Smooth muscle cell (in vitro differentiated cells): ENCODE measurements around the gene PADI4. TPM values are rescaled to one million over a fixed set of nuclear protein-coding genes. Genes with fewer than 3 reads are reported as not detected.

Experiments used
- DNase-seq: peaks from one replicate; lab custom pipeline; 2025; ENCODE audit not compliant: unreplicated experiment; lab: John Stamatoyannopoulos, UW
- H2AFZ ChIP-seq: fragments of 200-600 bp; sonication (generic); 2 replicates; pipeline ENCODE4 v1.6.0; 2016; ENCODE audit warnings: antibody characterized with exemption, low read depth, mild to moderate bottlenecking
- H3F3A ChIP-seq: fragments of 200-600 bp; sonication (generic); 2 replicates; pipeline ENCODE4 v1.6.0; 2017; ENCODE audit warnings: antibody characterized with exemption, low read depth
- H3K27ac ChIP-seq: fragments of 200-600 bp; sonication (generic); 2 replicates; pipeline ENCODE4 v1.5.1; 2016; ENCODE audit warnings: low read depth, mild to moderate bottlenecking
- H3K27me3 ChIP-seq: fragments of 200-600 bp; sonication (generic); 2 replicates; pipeline ENCODE4 v1.6.1; 2016; ENCODE audit warnings: low read depth, mild to moderate bottlenecking
- H3K36me3 ChIP-seq: fragments of 200-600 bp; sonication (generic); 2 replicates; pipeline ENCODE4 v1.5.1; 2016; ENCODE audit warnings: low read depth
- H3K4me1 ChIP-seq: fragments of 200-600 bp; sonication (generic); 2 replicates; pipeline ENCODE4 v1.5.1; 2016; ENCODE audit warnings: low read depth
- H3K4me2 ChIP-seq: fragments of 200-600 bp; sonication (generic); 2 replicates; pipeline ENCODE4 v1.6.0; 2016; ENCODE audit warnings: mild to moderate bottlenecking
- H3K4me3 ChIP-seq: fragments of 200-600 bp; sonication (generic); 2 replicates; pipeline ENCODE4 v1.5.1; 2016; ENCODE audit warnings: mild to moderate bottlenecking
- H3K79me2 ChIP-seq: fragments of 200-600 bp; sonication (generic); 2 replicates; pipeline ENCODE4 v1.6.0; 2016; ENCODE audit warnings: low read depth, mild to moderate bottlenecking
- H3K9ac ChIP-seq: fragments of 200-600 bp; sonication (generic); 2 replicates; pipeline ENCODE4 v1.6.0; 2016; ENCODE audit warnings: low read depth
- H3K9me3 ChIP-seq: fragments of 200-600 bp; sonication (generic); replicated peaks from 2 replicates; pipeline ENCODE4 v1.5.1; 2016; ENCODE audit warnings: low read depth
- H4K20me1 ChIP-seq: fragments of 200-600 bp; sonication (generic); 2 replicates; pipeline ENCODE4 v1.6.0; 2016; ENCODE audit warnings: low read depth
- CTCF ChIP-seq: fragments of 200-600 bp; sonication (generic); IDR thresholded peaks from 2 replicates; pipeline ENCODE4 v1.5.1; 2017; ENCODE audit warnings: borderline replicate concordance, mild to moderate bottlenecking, antibody characterized with exemption; ENCODE audit not compliant: insufficient read depth, poor library complexity, severe bottlenecking
- WGBS: methylation state at CpG from one replicate; pipeline ENCODE4 v1.1.7; 2016; ENCODE audit warnings: low lambda C conversion rate; 5-methylcytosine and 5-hydroxymethylcytosine counted together
- microRNA-seq: library from miRNA; unstranded; fragments of <30 nt; microRNA quantifications from one replicate; pipeline ENCODE4, GENCODE V29; 2016; ENCODE audit warnings: borderline number of aligned reads
- polyA plus RNA-seq: library from polyadenylated mRNA; unstranded; fragments of >200 nt; fragmentation: Nextera tagmentation; extraction: Ambion mirVana; gene quantifications from 2 replicates; pipeline ENCODE4 v1.2.1, GENCODE V29; 2016
- small RNA-seq: library from RNA; depleted of rRNA; stranded (forward); fragments of <200 nt; gene quantifications from one replicate; pipeline ENCODE3, GENCODE V24; 2014
- total RNA-seq: library from RNA; depleted of rRNA; stranded (reverse); fragments of >200 nt; gene quantifications from 2 replicates; pipeline ENCODE4 v1.2.3, GENCODE V29; 2014

The PADI4 gene
- total and polyA plus RNA-seq, 2 experiments from 2014 or later = not detected

DNA sequence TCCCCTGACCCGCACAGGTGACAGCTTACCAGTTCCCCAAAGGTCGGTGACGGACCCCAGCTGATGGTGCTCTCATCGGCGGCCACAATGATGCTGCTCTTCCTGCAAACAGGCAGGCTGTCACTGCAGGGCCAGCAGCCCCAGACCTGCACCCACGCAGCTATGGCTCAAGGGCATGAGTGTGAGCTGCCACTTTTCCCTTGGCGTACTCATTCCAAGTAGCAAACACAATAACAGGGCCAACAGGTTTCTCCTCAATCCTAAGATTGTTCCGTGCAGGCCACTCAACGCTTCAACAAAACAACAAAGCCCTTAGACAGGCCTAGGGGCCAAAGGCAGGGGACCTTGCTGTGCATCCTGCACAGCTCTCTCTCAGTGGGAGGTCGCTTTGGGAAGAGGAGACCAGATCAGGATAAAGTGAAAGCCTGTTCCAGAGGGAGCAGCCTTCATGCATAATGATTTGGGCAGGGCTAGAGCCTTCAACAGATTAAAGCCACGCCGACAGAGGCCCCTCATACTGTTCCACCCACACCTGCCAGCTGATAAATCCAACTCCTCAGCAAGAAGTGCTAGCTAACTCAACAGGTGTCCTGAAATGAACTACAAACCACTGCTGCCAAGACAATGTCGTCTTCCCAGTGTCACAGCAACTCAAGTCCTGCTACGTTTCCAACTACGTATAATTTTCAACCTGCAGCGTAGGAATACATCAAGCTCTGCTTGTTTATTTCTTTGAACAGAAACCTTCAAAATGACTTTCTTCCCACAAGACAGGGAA is 104.3 kb downstream of the PADI4 start:
- WGBS = 83% methylated on average over 16 of the region's 16 CpGs
- Histone ChIP-seq H3F3A (no peaks in the 10 kb centered on the region), H4K20me1 (peaks cover 76% of the 10 kb centered on the region), H2AFZ (no peak overlapping the region), H3K4me2 (no peak overlapping the region), H3K27me3 (no peaks in the 10 kb centered on the region), H3K9me3 (no peaks in the 10 kb centered on the region), H3K36me3 (no peaks in the 10 kb centered on the region), H3K4me1 (no peaks in the 10 kb centered on the region), H3K4me3 (no peak overlapping the region), H3K27ac (peak overlapping the region; percentile 35), H3K79me2 (no peaks in the 10 kb centered on the region), H3K9ac (no peak overlapping the region)
- DNase-seq = no peak
- no peak for TF ChIP-seq CTCF

Small RNA genes within 50 kb of the gene (microRNA-seq; reads per million reads assigned to microRNA genes)
- not detected for gene MIR3972

Small RNA genes within 50 kb of the gene (small RNA-seq; reads per million reads assigned to genes)
- gene MIR3972 = not detected

Other genes starting within 250 kb of the PADI4 start
- not detected in 2 replicates for gene PADI2, start 188.7 kb upstream of the PADI4 start, total RNA-seq
- gene PADI2, start 188.7 kb upstream of the PADI4 start, polyA plus RNA-seq = not detected in 2 replicates
- gene PADI1, start 103.1 kb upstream of the PADI4 start, total RNA-seq = 1.7 TPM in 1 of 2 replicates, not detected in the other
- gene PADI1, start 103.1 kb upstream of the PADI4 start, polyA plus RNA-seq = not detected in 2 replicates
- gene PADI3, start 59.1 kb upstream of the PADI4 start, total RNA-seq = not detected in 2 replicates
- gene PADI3, start 59.1 kb upstream of the PADI4 start, polyA plus RNA-seq = not detected in 2 replicates
- gene PADI6, start 64.0 kb downstream of the PADI4 start, total RNA-seq = not detected in 2 replicates
- not detected in 2 replicates for gene PADI6, start 64.0 kb downstream of the PADI4 start, polyA plus RNA-seq
- 35.2 and 44.5 TPM in 2 replicates for gene RCC2, start 131.5 kb downstream of the PADI4 start, total RNA-seq
- 21.2 and 28.0 TPM in 2 replicates for gene RCC2, start 131.5 kb downstream of the PADI4 start, polyA plus RNA-seq
- gene ARHGEF10L, start 231.5 kb downstream of the PADI4 start, total RNA-seq = 6.6 and 9.1 TPM in 2 replicates
- 12.0 and 13.7 TPM in 2 replicates for gene ARHGEF10L, start 231.5 kb downstream of the PADI4 start, polyA plus RNA-seq